Limb (tissue), 2 donors: ENCODE measurements around the gene DHPS.

Experiments
- DNase-seq, 2 donors: peaks; one replicate each; pipeline ENCODE4 v3.0.0-alpha.2; 2016; ENCODE audit errors: extremely low spot score in 2 of 2

DHPS gene

GRCh38 chr19:12675399-12675798 lies 6.3 kb downstream of the DHPS start:
- no peak for DNase-seq

- peak in 1 of 2 donors; percentile 29 for DNase-seq
These were observed 8.9 kb downstream of the DHPS start for GRCh38 chr19:12672744-12673143.

- DNase-seq: peak in 1 of 2 donors; percentile 27
These were observed 11.3 kb downstream of the DHPS start for GRCh38 chr19:12670159-12670928.

- DNase-seq: peak; percentile 84 to 88
These were observed 12.2 kb downstream of the DHPS start for GRCh38 chr19:12669270-12670158.

GRCh38 chr19:12668932-12669269 lies 12.8 kb downstream of the DHPS start:
- no peak for DNase-seq

GRCh38 chr19:12668346-12668745 lies 13.3 kb downstream of the DHPS start:
- peak in 1 of 2 donors; percentile 24 for DNase-seq

GRCh38 chr19:12667731-12668302 lies 13.9 kb downstream of the DHPS start:
- DNase-seq: no peak

- DNase-seq: peak; percentile 75 to 90
These were observed 15.2 kb downstream of the DHPS start, which contains the start of the genes MAN2B1 and WDR83 for GRCh38 chr19:12666265-12667048. MAN2B1 (minus strand) TSS chr19:12666742; CDS start chr19:12666701, 41 bp downstream. WDR83 (plus strand) TSS chr19:12666807; CDS start chr19:12669791, 2,984 bp downstream.

- peak in 1 of 2 donors; percentile 26 for DNase-seq
These were observed 15.9 kb downstream of the DHPS start for GRCh38 chr19:12665671-12666264.

GRCh38 chr19:12665281-12665573 lies 16.5 kb downstream of the DHPS start:
- peak in 1 of 2 donors; percentile 26 for DNase-seq

GRCh38 chr19:12664406-12665280 lies 17.0 kb downstream of the DHPS start:
- no peak for DNase-seq

- DNase-seq: no peak
These were observed 20.7 kb downstream of the DHPS start for GRCh38 chr19:12660980-12661379.

GRCh38 chr19:12657966-12658365 lies 23.7 kb downstream of the DHPS start:
- DNase-seq: no peak

GRCh38 chr19:12656899-12657571 lies 24.6 kb downstream of the DHPS start:
- DNase-seq: no peak

- DNase-seq: no peak
These were observed 26.1 kb downstream of the DHPS start for GRCh38 chr19:12655546-12655945.

GRCh38 chr19:12652219-12652618 lies 29.5 kb downstream of the DHPS start:
- no peak for DNase-seq

GRCh38 chr19:12649941-12650340 lies 31.7 kb downstream of the DHPS start:
- no peak for DNase-seq

GRCh38 chr19:12648088-12648487 lies 33.6 kb downstream of the DHPS start:
- no peak for DNase-seq

- peak in 1 of 2 donors; percentile 66 for DNase-seq
These were observed 34.1 kb downstream of the DHPS start for GRCh38 chr19:12647490-12648071.
